ENCODE data around the gene CEACAM8. TPM values are rescaled to one million over a fixed set of nuclear protein-coding genes. Genes with fewer than 3 reads are reported as not detected.

The CEACAM8 gene
- total and polyA plus RNA-seq, 8 donors: 0.05 to 1.1 (median 0.12) TPM; not detected in 5

- no peaks in the 10 kb centered on the region for H3K4me1 ChIP-seq
- H3K27me3 ChIP-seq: peaks cover 0 to 3% (median 0%) of the 10 kb centered on the region in 3 donors
- H3K27ac ChIP-seq: no peak overlapping the region
- no peak for DNase-seq
- no peak overlapping the region for H3K4me3 ChIP-seq
- intact Hi-C loops (cut with DNase I; ENCODE audit: low total_unique reads): no loop called here
- no peaks in the 10 kb centered on the region for H3K9me3 ChIP-seq
- no peaks in the 10 kb centered on the region for H3K36me3 ChIP-seq
- no peak for TF ChIP-seq POLR2AphosphoS5 (IDR thresholded peaks at IDR 0.05)
- no peak for TF ChIP-seq POLR2A (IDR thresholded peaks at IDR 0.05)
- no peak for TF ChIP-seq CTCF (IDR thresholded peaks at IDR 0.05)
- no peak for TF ChIP-seq EP300 (IDR thresholded peaks at IDR 0.05)
Observed at GRCh38 chr19:42584466-42584865, 10.3 kb downstream of the CEACAM8 start.

- 64 to 72% (median 70%) methylated on average over 1 of the region's 1 CpG for WGBS, 5 donors
- intact Hi-C loops (cut with DNase I; ENCODE audit: low total_unique reads): no loop called here
- H3K9me3 ChIP-seq: no peaks in the 10 kb centered on the region
- H3K36me3 ChIP-seq: no peaks in the 10 kb centered on the region
- no peak overlapping the region for H3K4me3 ChIP-seq
- TF ChIP-seq POLR2AphosphoS5 (IDR thresholded peaks at IDR 0.05): no peak
- no peak for TF ChIP-seq CTCF (IDR thresholded peaks at IDR 0.05)
- peaks cover 0 to 10% (median 7%) of the 10 kb centered on the region in 3 donors for H3K27me3 ChIP-seq
- no peak overlapping the region for H3K27ac ChIP-seq
- H3K4me1 ChIP-seq: no peaks in the 10 kb centered on the region
- no peak for DNase-seq
Observed at GRCh38 chr19:42577016-42577415, 17.7 kb downstream of the CEACAM8 start.

GRCh38 chr19:42576241-42576640 is 18.5 kb downstream of the CEACAM8 start:
- peaks cover 0 to 10% (median 7%) of the 10 kb centered on the region in 3 donors for H3K27me3 ChIP-seq
- H3K9me3 ChIP-seq: no peaks in the 10 kb centered on the region
- TF ChIP-seq POLR2A (IDR thresholded peaks at IDR 0.05) (no peak), EP300 (IDR thresholded peaks at IDR 0.05) (no peak), CTCF (IDR thresholded peaks at IDR 0.05) (no peak), POLR2AphosphoS5 (IDR thresholded peaks at IDR 0.05) (no peak)
- no peaks in the 10 kb centered on the region for H3K36me3 ChIP-seq
- WGBS, 5 donors: 65 to 81% (median 76%) methylated on average over 2 of the region's 2 CpGs
- DNase-seq: no peak
- no peaks in the 10 kb centered on the region for H3K4me1 ChIP-seq
- intact Hi-C loops (cut with DNase I; ENCODE audit: low total_unique reads): no loop called here
- no peak overlapping the region for H3K4me3 ChIP-seq
- no peak overlapping the region for H3K27ac ChIP-seq

GRCh38 chr19:42573642-42574041 is 21.1 kb downstream of the CEACAM8 start:
- Histone ChIP-seq H3K27ac (no peak overlapping the region), H3K36me3 (no peaks in the 10 kb centered on the region), H3K4me1 (no peaks in the 10 kb centered on the region), H3K27me3 (peaks cover 0 to 10% (median 7%) of the 10 kb centered on the region in 3 donors), H3K4me3 (no peak overlapping the region), H3K9me3 (no peaks in the 10 kb centered on the region)
- no peak for DNase-seq
- WGBS, 5 donors: 13 to 33% (median 22%) methylated on average over 1 of the region's 1 CpG
- TF ChIP-seq CTCF (IDR thresholded peaks at IDR 0.05) (no peak), POLR2AphosphoS5 (IDR thresholded peaks at IDR 0.05) (no peak), EP300 (IDR thresholded peaks at IDR 0.05) (no peak), POLR2A (IDR thresholded peaks at IDR 0.05) (no peak)
- intact Hi-C loops (cut with DNase I; ENCODE audit: low total_unique reads): no loop called here

Measured in stomach (tissue), 9 donors.